SK-N-SH (cell line): Measurements from ENCODE around the gene BMP6. TPM values are rescaled to one million over a fixed set of nuclear protein-coding genes. Genes with fewer than 3 reads are reported as not detected.

ENCODE experiments used
- CTCF ChIA-PET: fragments of 300-600, 350-600 bp; formaldehyde crosslinking; extraction: SDS; loops from one replicate; lab custom pipeline; 2021; lab: Yijun Ruan, JAX
- POLR2A ChIA-PET: fragments of 350-600 bp; sonication (Branson Sonifier 250); formaldehyde crosslinking; extraction: SDS; loops from one replicate; lab custom pipeline; 2020; ENCODE audit warnings: antibody characterized with exemption, inconsistent platforms; lab: Yijun Ruan, JAX
- DNase-seq: peaks from one replicate; pipeline ENCODE4 v3.0.0; 2012
- H2AFZ ChIP-seq: fragments of 200-600 bp; sonication (generic); 2 replicates; pipeline ENCODE4 v1.8.1; 2016; ENCODE audit warnings: antibody characterized with exemption, mild to moderate bottlenecking, low read depth
- H3F3A ChIP-seq: fragments of 200-600 bp; sonication (generic); replicated peaks from 2 replicates; pipeline ENCODE3; 2016; ENCODE audit warnings: antibody characterized with exemption, mild to moderate bottlenecking; ENCODE audit not compliant: insufficient read depth
- H3K27ac ChIP-seq, 2 experiments: fragments of 200-500 bp in 1 of 2; fragments of 200-600 bp in 1 of 2; sonication (Bioruptor generic) in 1 of 2; sonication (generic), shearing (Covaris generic) in 1 of 2; 2 replicates each; pipeline versions ENCODE4 v1.5.1 to v1.6.1; 2014 to 2016; ENCODE audit warnings: low read depth in 2 of 2, inconsistent platforms in 1 of 2, low read length in 1 of 2, mild to moderate bottlenecking in 1 of 2, mixed read lengths in 1 of 2
- H3K27me3 ChIP-seq: fragments of 200-600 bp; sonication (generic), shearing (Covaris generic); 2 replicates; pipeline ENCODE4 v1.6.1; 2016; ENCODE audit warnings: mixed run types; ENCODE audit not compliant: insufficient read depth
- H3K36me3 ChIP-seq, 2 experiments: fragments of 200-500 bp in 1 of 2; fragments of 200-600 bp in 1 of 2; sonication (Bioruptor generic) in 1 of 2; sonication (generic) in 1 of 2; replicated peaks in 1 of 2; 2 replicates each; pipeline versions ENCODE3 to v1.5.1; 2014 to 2016; ENCODE audit warnings: low read length in 1 of 2, mild to moderate bottlenecking in 1 of 2; ENCODE audit not compliant: insufficient read depth in 2 of 2, control insufficient read depth in 1 of 2
- H3K4me1 ChIP-seq, 2 experiments: fragments of 200-500 bp in 1 of 2; fragments of 200-600 bp in 1 of 2; sonication (Bioruptor generic) in 1 of 2; sonication (generic), shearing (Covaris generic) in 1 of 2; 2 replicates each; pipeline versions ENCODE4 v1.5.1 to v1.6.1; 2014 to 2016; ENCODE audit warnings: low read depth in 1 of 2, low read length in 1 of 2, mixed run types in 1 of 2; ENCODE audit not compliant: insufficient read depth in 2 of 2, control insufficient read depth in 1 of 2
- H3K4me2 ChIP-seq: fragments of 200-600 bp; sonication (generic), shearing (Covaris generic); 2 replicates; pipeline ENCODE4 v1.6.1; 2017; ENCODE audit warnings: mixed run types
- H3K4me3 ChIP-seq, 2 experiments: fragments of 200-500 bp in 1 of 2; fragments of 200-600 bp in 1 of 2; sonication (Bioruptor generic) in 1 of 2; sonication (generic), shearing (Covaris generic) in 1 of 2; 2 replicates each; pipeline versions ENCODE4 v1.5.1 to v1.8.1; 2014 to 2016; ENCODE audit warnings: low read depth in 2 of 2, inconsistent platforms in 1 of 2, low read length in 1 of 2, mild to moderate bottlenecking in 1 of 2, mixed read lengths in 1 of 2, moderate library complexity in 1 of 2
- H3K79me2 ChIP-seq: fragments of 200-600 bp; sonication (generic); 2 replicates; pipeline ENCODE4 v1.8.1; 2017; ENCODE audit warnings: mild to moderate bottlenecking; ENCODE audit not compliant: insufficient read depth
- H3K9ac ChIP-seq: fragments of 200-600 bp; sonication (generic); 2 replicates; pipeline ENCODE4 v1.6.1; 2017; ENCODE audit warnings: mixed run types
- H3K9me2 ChIP-seq: fragments of 200-600 bp; sonication (generic); 2 replicates; pipeline ENCODE4 v1.6.1; 2017; ENCODE audit warnings: mixed run types
- H3K9me3 ChIP-seq: fragments of 200-600 bp; sonication (generic); 2 replicates; pipeline ENCODE4 v1.6.1; 2017; ENCODE audit warnings: mixed run types, mild to moderate bottlenecking, moderate library complexity
- H4K20me1 ChIP-seq: fragments of 200-600 bp; sonication (generic); 2 replicates; pipeline ENCODE4 v1.6.1; 2017; ENCODE audit warnings: mild to moderate bottlenecking, mixed run types; ENCODE audit not compliant: insufficient read depth
- EP300 ChIP-seq, 2 experiments: IDR thresholded peaks; 2 replicates each; pipeline versions ENCODE4 v1.4.0 to v1.6.1; 2012; ENCODE audit warnings: borderline replicate concordance in 1 of 2, low read depth in 1 of 2, low read length in 1 of 2
- FOSL2 ChIP-seq: IDR thresholded peaks from 2 replicates; pipeline ENCODE4 v1.4.0; 2012; ENCODE audit warnings: low read depth, mild to moderate bottlenecking, moderate library complexity, borderline replicate concordance
- FOXM1 ChIP-seq: IDR thresholded peaks from 2 replicates; pipeline ENCODE4 v1.4.0; 2012; ENCODE audit warnings: low read depth, mild to moderate bottlenecking
- GATA2 ChIP-seq: sonication (generic); formaldehyde crosslinking; IDR thresholded peaks from 2 replicates; pipeline ENCODE4 v1.5.0; 2020; ENCODE audit warnings: mild to moderate bottlenecking, missing genetic modification reagents
- JUND ChIP-seq: IDR thresholded peaks from 2 replicates; pipeline ENCODE4 v1.4.0; 2012
- MEF2A ChIP-seq: IDR thresholded peaks from 2 replicates; pipeline ENCODE4 v1.4.0; 2012; ENCODE audit warnings: low read depth, borderline replicate concordance
- MXI1 ChIP-seq: IDR thresholded peaks from 2 replicates; pipeline ENCODE4 v1.6.1; 2012; ENCODE audit warnings: mild to moderate bottlenecking, low read depth, low read length, improper control_type of control experiment
- NFIC ChIP-seq: IDR thresholded peaks from 2 replicates; pipeline ENCODE4 v1.4.0; 2012; ENCODE audit warnings: borderline replicate concordance
- RCOR1 ChIP-seq: fragments of 150-350 bp; IDR thresholded peaks from 2 replicates; pipeline ENCODE4 v1.6.1; 2017; ENCODE audit warnings: antibody characterized with exemption, low read length
- SIN3A ChIP-seq: IDR thresholded peaks from 2 replicates; pipeline ENCODE4 v1.6.1; 2012; ENCODE audit warnings: low read depth, mild to moderate bottlenecking, low read length, moderate library complexity, borderline replicate concordance
- WGBS: methylation state at CpG from one replicate; pipeline ENCODE4 v1.1.6; 2017; ENCODE audit warnings: low lambda C conversion rate; 5-methylcytosine and 5-hydroxymethylcytosine counted together
- polyA plus RNA-seq, 3 experiments: library from polyadenylated mRNA; depleted of rRNA; stranded (reverse); fragments of >200 nt; gene quantifications; 2 replicates each; pipeline ENCODE4 v1.2.3, GENCODE V29; 2012
- TF ChIP-seq, protein P1 (sequence below): IDR thresholded peaks from 2 replicates; pipeline ENCODE4 v1.4.0; 2012; ENCODE audit warnings: low read depth, borderline replicate concordance
- TF ChIP-seq, protein P2 (sequence below): fragments of 200-600 bp; sonication (generic); IDR thresholded peaks from 2 replicates; pipeline ENCODE4 v1.6.1; 2017; ENCODE audit warnings: antibody characterized with exemption, mild to moderate bottlenecking, moderate library complexity
- TF ChIP-seq, protein P3 (sequence below): IDR thresholded peaks from 2 replicates; pipeline ENCODE4 v1.6.1; 2012; ENCODE audit warnings: mild to moderate bottlenecking, low read depth, low read length, moderate library complexity
- TF ChIP-seq, protein P4 (sequence below): fragments of 150-350 bp; IDR thresholded peaks from 2 replicates; pipeline ENCODE4 v1.6.1; 2016; ENCODE audit warnings: mild to moderate bottlenecking, low read depth, low read length

The BMP6 gene
- polyA plus RNA-seq, 1 of the 3 experiments (the other 2 are of a cell fraction): not detected

DNA sequence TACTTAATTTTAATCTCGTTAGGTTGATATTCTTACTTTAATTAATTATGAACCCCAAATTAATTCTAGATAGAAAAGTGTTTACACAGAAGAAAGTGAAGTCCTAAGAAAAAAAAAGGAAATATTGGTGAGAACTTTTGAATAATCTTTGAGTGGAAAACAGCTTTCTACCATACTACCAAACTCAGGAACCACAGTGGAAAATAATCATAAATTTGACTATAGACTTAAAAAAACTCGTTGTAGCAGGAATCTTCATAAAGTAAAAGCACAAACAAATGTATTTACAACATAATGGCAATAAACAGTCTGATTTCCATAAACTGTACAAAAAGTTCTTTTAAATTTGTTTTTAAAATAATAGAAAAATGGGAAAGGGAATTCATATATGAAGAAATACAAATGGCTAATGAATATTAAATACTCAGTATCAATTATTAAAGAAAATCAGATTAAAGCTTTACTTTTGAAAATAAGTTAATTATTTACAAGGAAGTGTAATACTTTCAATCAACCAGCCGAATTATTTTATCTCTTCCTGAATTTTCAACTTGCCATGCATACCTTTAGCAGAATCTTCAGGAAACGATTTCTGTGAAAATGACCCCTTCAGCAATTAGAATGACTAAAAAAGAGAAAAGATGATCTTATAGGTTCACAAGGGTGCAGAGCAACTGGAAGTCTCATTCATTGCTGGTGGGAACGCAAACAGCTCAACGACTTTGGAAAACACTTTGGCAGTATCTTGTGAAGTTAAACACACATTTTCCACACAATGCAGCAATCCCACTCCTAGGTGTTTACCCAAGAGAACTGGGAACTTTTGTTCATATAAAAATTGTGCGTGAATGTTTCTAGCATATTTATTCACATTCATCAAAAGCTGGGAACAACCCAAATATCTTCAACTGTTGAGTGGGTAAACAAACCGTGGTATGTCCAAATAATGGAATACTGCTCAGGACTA lies 38.5 kb upstream of the BMP6 start:
- no peak overlapping the region for H3K4me3 ChIP-seq
- DNase-seq: no peak
- ChIA-PET CTCF (interaction anchor here (0.7 kb wide), 1 partner anchor 8 kb away, joined by 4 read pairs; no protein-coding TSS in a partner anchor), POLR2A (no interaction called here)
- H3F3A ChIP-seq: peaks cover 7% of the 10 kb centered on the region
- H3K79me2 ChIP-seq: no peaks in the 10 kb centered on the region
- H3K27me3 ChIP-seq: peaks cover 68% of the 10 kb centered on the region
- no peak overlapping the region for H2AFZ ChIP-seq
- no peaks in the 10 kb centered on the region for H3K9me2 ChIP-seq
- no peaks in the 10 kb centered on the region for H3K9me3 ChIP-seq
- H3K4me2 ChIP-seq: no peak overlapping the region
- no peak overlapping the region for H3K27ac ChIP-seq
- H3K9ac ChIP-seq: no peak overlapping the region
- H3K4me1 ChIP-seq: peaks cover 0 to 9% of the 10 kb centered on the region in 2 experiments; a peak in 1 of 4 replicates
- no peaks in the 10 kb centered on the region for H4K20me1 ChIP-seq
- TF ChIP-seq RCOR1 (no peak), FOXM1 (no peak), NFIC (no peak), FOSL2 (no peak), MEF2A (no peak), GATA2 (CRISPR knock-in tag) (no peak), JUND (no peak), EP300 (IDR thresholded peaks at IDR 0.05; ENCODE audit: borderline replicate concordance in 1 of 2, low read depth in 1 of 2, low read length in 1 of 2) (no peak), MXI1 (no peak), SIN3A (no peak)
- TF ChIP-seq, protein P1, sequence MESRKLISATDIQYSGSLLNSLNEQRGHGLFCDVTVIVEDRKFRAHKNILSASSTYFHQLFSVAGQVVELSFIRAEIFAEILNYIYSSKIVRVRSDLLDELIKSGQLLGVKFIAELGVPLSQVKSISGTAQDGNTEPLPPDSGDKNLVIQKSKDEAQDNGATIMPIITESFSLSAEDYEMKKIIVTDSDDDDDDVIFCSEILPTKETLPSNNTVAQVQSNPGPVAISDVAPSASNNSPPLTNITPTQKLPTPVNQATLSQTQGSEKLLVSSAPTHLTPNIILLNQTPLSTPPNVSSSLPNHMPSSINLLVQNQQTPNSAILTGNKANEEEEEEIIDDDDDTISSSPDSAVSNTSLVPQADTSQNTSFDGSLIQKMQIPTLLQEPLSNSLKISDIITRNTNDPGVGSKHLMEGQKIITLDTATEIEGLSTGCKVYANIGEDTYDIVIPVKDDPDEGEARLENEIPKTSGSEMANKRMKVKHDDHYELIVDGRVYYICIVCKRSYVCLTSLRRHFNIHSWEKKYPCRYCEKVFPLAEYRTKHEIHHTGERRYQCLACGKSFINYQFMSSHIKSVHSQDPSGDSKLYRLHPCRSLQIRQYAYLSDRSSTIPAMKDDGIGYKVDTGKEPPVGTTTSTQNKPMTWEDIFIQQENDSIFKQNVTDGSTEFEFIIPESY: no peak
- TF ChIP-seq, protein P2, sequence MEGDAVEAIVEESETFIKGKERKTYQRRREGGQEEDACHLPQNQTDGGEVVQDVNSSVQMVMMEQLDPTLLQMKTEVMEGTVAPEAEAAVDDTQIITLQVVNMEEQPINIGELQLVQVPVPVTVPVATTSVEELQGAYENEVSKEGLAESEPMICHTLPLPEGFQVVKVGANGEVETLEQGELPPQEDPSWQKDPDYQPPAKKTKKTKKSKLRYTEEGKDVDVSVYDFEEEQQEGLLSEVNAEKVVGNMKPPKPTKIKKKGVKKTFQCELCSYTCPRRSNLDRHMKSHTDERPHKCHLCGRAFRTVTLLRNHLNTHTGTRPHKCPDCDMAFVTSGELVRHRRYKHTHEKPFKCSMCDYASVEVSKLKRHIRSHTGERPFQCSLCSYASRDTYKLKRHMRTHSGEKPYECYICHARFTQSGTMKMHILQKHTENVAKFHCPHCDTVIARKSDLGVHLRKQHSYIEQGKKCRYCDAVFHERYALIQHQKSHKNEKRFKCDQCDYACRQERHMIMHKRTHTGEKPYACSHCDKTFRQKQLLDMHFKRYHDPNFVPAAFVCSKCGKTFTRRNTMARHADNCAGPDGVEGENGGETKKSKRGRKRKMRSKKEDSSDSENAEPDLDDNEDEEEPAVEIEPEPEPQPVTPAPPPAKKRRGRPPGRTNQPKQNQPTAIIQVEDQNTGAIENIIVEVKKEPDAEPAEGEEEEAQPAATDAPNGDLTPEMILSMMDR: no peak
- TF ChIP-seq, protein P3, sequence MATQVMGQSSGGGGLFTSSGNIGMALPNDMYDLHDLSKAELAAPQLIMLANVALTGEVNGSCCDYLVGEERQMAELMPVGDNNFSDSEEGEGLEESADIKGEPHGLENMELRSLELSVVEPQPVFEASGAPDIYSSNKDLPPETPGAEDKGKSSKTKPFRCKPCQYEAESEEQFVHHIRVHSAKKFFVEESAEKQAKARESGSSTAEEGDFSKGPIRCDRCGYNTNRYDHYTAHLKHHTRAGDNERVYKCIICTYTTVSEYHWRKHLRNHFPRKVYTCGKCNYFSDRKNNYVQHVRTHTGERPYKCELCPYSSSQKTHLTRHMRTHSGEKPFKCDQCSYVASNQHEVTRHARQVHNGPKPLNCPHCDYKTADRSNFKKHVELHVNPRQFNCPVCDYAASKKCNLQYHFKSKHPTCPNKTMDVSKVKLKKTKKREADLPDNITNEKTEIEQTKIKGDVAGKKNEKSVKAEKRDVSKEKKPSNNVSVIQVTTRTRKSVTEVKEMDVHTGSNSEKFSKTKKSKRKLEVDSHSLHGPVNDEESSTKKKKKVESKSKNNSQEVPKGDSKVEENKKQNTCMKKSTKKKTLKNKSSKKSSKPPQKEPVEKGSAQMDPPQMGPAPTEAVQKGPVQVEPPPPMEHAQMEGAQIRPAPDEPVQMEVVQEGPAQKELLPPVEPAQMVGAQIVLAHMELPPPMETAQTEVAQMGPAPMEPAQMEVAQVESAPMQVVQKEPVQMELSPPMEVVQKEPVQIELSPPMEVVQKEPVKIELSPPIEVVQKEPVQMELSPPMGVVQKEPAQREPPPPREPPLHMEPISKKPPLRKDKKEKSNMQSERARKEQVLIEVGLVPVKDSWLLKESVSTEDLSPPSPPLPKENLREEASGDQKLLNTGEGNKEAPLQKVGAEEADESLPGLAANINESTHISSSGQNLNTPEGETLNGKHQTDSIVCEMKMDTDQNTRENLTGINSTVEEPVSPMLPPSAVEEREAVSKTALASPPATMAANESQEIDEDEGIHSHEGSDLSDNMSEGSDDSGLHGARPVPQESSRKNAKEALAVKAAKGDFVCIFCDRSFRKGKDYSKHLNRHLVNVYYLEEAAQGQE: no peak
- TF ChIP-seq, protein P4, sequence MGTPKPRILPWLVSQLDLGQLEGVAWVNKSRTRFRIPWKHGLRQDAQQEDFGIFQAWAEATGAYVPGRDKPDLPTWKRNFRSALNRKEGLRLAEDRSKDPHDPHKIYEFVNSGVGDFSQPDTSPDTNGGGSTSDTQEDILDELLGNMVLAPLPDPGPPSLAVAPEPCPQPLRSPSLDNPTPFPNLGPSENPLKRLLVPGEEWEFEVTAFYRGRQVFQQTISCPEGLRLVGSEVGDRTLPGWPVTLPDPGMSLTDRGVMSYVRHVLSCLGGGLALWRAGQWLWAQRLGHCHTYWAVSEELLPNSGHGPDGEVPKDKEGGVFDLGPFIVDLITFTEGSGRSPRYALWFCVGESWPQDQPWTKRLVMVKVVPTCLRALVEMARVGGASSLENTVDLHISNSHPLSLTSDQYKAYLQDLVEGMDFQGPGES: no peak
- no peaks in the 10 kb centered on the region for H3K36me3 ChIP-seq
- WGBS: 11% methylated on average over 8 of the region's 8 CpGs
